Lung (tissue), 12 donors: ENCODE data around the gene BDH2. TPM values are rescaled to one million over a fixed set of nuclear protein-coding genes. Genes with fewer than 3 reads are reported as not detected.
A peak's percentile ranks its signal among the peaks of the same experiment; 100 is the strongest.

Experiments
- ATAC-seq: fragments of 200-7000 bp; cut with Tn5 transposase; one replicate; pipeline ENCODE4 v1.9.1; 2020; ENCODE audit warnings: moderate number of reproducible peaks; ENCODE audit not compliant: insufficient read depth, low FRiP score
- DNase-seq, 3 donors: peaks; one replicate each; pipeline ENCODE4 v3.0.0-alpha.2; 2013 to 2017
- H3K27ac ChIP-seq, 2 donors: one replicate each; pipeline ENCODE4 v1.5.1; 2013; ENCODE audit warnings: mild to moderate bottlenecking in 2 of 2, moderate library complexity in 2 of 2, control low read depth in 1 of 2, inconsistent platforms in 1 of 2, low read depth in 1 of 2, low read length in 1 of 2
- H3K27me3 ChIP-seq, 3 donors: one replicate each; pipeline ENCODE4 v1.5.1; 2013; ENCODE audit warnings: low read length in 2 of 3; ENCODE audit not compliant: control insufficient read depth in 3 of 3, insufficient read depth in 3 of 3
- H3K36me3 ChIP-seq, 4 donors: one replicate each; pipeline ENCODE4 v1.5.1; 2013; ENCODE audit warnings: low read length in 4 of 4, mild to moderate bottlenecking in 1 of 4, moderate library complexity in 1 of 4; ENCODE audit not compliant: control insufficient read depth in 4 of 4, insufficient read depth in 4 of 4
- H3K4me1 ChIP-seq, 5 donors: one replicate each; pipeline ENCODE4 v1.5.1; 2013; ENCODE audit warnings: low read length in 5 of 5, mild to moderate bottlenecking in 2 of 5, moderate library complexity in 1 of 5; ENCODE audit not compliant: control insufficient read depth in 5 of 5, insufficient read depth in 5 of 5
- H3K4me3 ChIP-seq: one replicate; pipeline ENCODE4 v1.5.1; 2013; ENCODE audit warnings: mild to moderate bottlenecking, control low read depth, moderate library complexity
- H3K9ac ChIP-seq, 2 donors: one replicate each; pipeline ENCODE4 v1.5.1; 2013; ENCODE audit warnings: low read length in 2 of 2, control low read depth in 1 of 2; ENCODE audit not compliant: insufficient read depth in 1 of 2
- H3K9me3 ChIP-seq, 4 donors: one replicate each; pipeline ENCODE4 v1.5.1; 2013; ENCODE audit warnings: low read length in 3 of 4, mild to moderate bottlenecking in 1 of 4, moderate library complexity in 1 of 4; ENCODE audit not compliant: control insufficient read depth in 4 of 4, insufficient read depth in 3 of 4
- CTCF ChIP-seq: IDR thresholded peaks from 2 replicates; pipeline ENCODE4 v1.5.1; 2012; ENCODE audit warnings: mild to moderate bottlenecking; ENCODE audit errors: control extremely low read depth, extremely low read depth
- WGBS, 2 donors: extraction: QIAGEN DNeasy Blood & Tissue Kit; methylation state at CpG; one replicate each; pipeline ENCODE4 v1.1.7; 2013; 5-methylcytosine and 5-hydroxymethylcytosine counted together
- polyA plus RNA-seq, 2 donors: library from polyadenylated mRNA; stranded (reverse); fragments of 200-250 nt; gene quantifications; one replicate each; pipeline ENCODE4 v1.2.1, GENCODE V29; 2013
- total RNA-seq, 2 donors: library from RNA; depleted of rRNA in 1 of 2; stranded (reverse); fragments of >200 nt in 1 of 2; gene quantifications; one replicate each; pipeline ENCODE4 v1.2.1, GENCODE V29; 2014 to 2021
- donor health status: control.
- donor health status: control.
- donor health status: Bipolar disorder and iron deficiency.
- donor health status: healthy.
- donor health status: DM: yes; HTN: yes; CAD: no.

The BDH2 gene
- total and polyA plus RNA-seq, 4 donors = 30.9 to 99.2 (median 54.4) TPM

- DNase-seq (peak; percentile 13 to 64 (median 59)), ATAC-seq (no peak)
- 18 to 28% methylated on average over 4 of the region's 4 CpGs for WGBS, 2 donors
- H3K9ac ChIP-seq = peak overlapping the region; percentile 42 to 90
- H3K27me3 ChIP-seq = no peaks in the 10 kb centered on the region
- H3K36me3 ChIP-seq = peaks cover 0 to 3% (median under 1%) of the 10 kb centered on the region in 4 donors
- H3K9me3 ChIP-seq = no peaks in the 10 kb centered on the region
- H3K27ac ChIP-seq = peak overlapping the region; percentile 58 to 64
- H3K4me3 ChIP-seq = peak overlapping the region; percentile 11
- peaks cover 5 to 14% (median 6%) of the 10 kb centered on the region in 5 donors for H3K4me1 ChIP-seq
- TF ChIP-seq CTCF = no peak
These were observed 736 bp downstream of the BDH2 start for GRCh38 chr4:103098756-103099440.

- 65 to 82% methylated on average over 10 of the region's 10 CpGs for WGBS, 2 donors
- Histone ChIP-seq H3K36me3 (peaks cover 0 to 5% (median 1%) of the 10 kb centered on the region in 4 donors), H3K27ac (peak overlapping the region in 1 of 2 donors; percentile 10), H3K4me3 (no peak overlapping the region), H3K9ac (peak overlapping the region in 1 of 2 donors; percentile 90), H3K4me1 (peaks cover 5 to 14% (median 6%) of the 10 kb centered on the region in 5 donors), H3K27me3 (no peaks in the 10 kb centered on the region), H3K9me3 (no peaks in the 10 kb centered on the region)
- peak in 2 of 3 donors; percentile 10 to 17 for DNase-seq
- no peak for TF ChIP-seq CTCF
- ATAC-seq = no peak
These were observed 1.3 kb downstream of the BDH2 start for GRCh38 chr4:103098341-103098740.

GRCh38 chr4:103097112-103097511, 2.5 kb downstream of the BDH2 start:
- DNase-seq = peak in 1 of 3 donors; percentile 12
- no peak for ATAC-seq
- 71 to 84% methylated on average over 2 of the region's 2 CpGs for WGBS, 2 donors
- peaks cover 0 to 6% (median 2%) of the 10 kb centered on the region in 4 donors for H3K36me3 ChIP-seq
- H3K27me3 ChIP-seq = no peaks in the 10 kb centered on the region
- H3K9ac ChIP-seq = no peak overlapping the region
- peaks cover 5 to 14% (median 6%) of the 10 kb centered on the region in 5 donors for H3K4me1 ChIP-seq
- no peak overlapping the region for H3K27ac ChIP-seq
- H3K9me3 ChIP-seq = no peaks in the 10 kb centered on the region
- no peak overlapping the region for H3K4me3 ChIP-seq
- TF ChIP-seq CTCF = no peak
